Suppressor macrophage treated with lipopolysaccharide for 4 hours (primary cell): Measurements from ENCODE around the gene ACTA2.

Experiments
- DNase-seq: peaks from one replicate; pipeline ENCODE4 v3.0.0-alpha.2; 2020

ACTA2 gene

GRCh38 chr10:88889559-88890337, 62.8 kb downstream of the ACTA2 start:
- no peak for DNase-seq

GRCh38 chr10:88888810-88889445, 63.6 kb downstream of the ACTA2 start:
- no peak for DNase-seq

GRCh38 chr10:88886557-88886956, 66.0 kb downstream of the ACTA2 start:
- DNase-seq = no peak
